ENCODE data around the gene PPIAL4G.
"Not testable (repeated sequence)": the region's sequence is repeated elsewhere in the genome, so short reads cannot be mapped to it uniquely, and the experiment has no call there.

PPIAL4G gene

GRCh38 chr1:148483029-148483428, at the start of gene PPIAL4G:
PPIAL4G (minus strand) TSS chr1:148483302; CDS start chr1:148483252, 50 bp downstream.
- not testable (repeated sequence) for H3K9me3 Mint-ChIP-seq; H3K36me3 Mint-ChIP-seq (ENCODE audit: insufficient read depth); H3K27ac Mint-ChIP-seq (ENCODE audit: low read depth); DNase-seq (ENCODE audit: low spot score in 2 of 2); H3K4me1 Mint-ChIP-seq; H3K4me3 Mint-ChIP-seq; H3K27me3 Mint-ChIP-seq; ATAC-seq (replicated peaks; ENCODE audit: extremely low read depth, poor library complexity, severe bottlenecking)

- not testable (repeated sequence) for H3K4me3 Mint-ChIP-seq; ATAC-seq (replicated peaks; ENCODE audit: extremely low read depth, poor library complexity, severe bottlenecking); H3K27me3 Mint-ChIP-seq; H3K27ac Mint-ChIP-seq (ENCODE audit: low read depth); H3K4me1 Mint-ChIP-seq; H3K9me3 Mint-ChIP-seq; H3K36me3 Mint-ChIP-seq (ENCODE audit: insufficient read depth); DNase-seq (ENCODE audit: low spot score in 2 of 2)
These were observed 49.1 kb upstream of the PPIAL4G start for GRCh38 chr1:148532158-148532557.

- H3K9me3 Mint-ChIP-seq; H3K4me1 Mint-ChIP-seq; H3K36me3 Mint-ChIP-seq (ENCODE audit: insufficient read depth); ATAC-seq (replicated peaks; ENCODE audit: extremely low read depth, poor library complexity, severe bottlenecking); H3K27me3 Mint-ChIP-seq: not testable (repeated sequence)
- peak overlapping the region; percentile 78 for H3K4me3 Mint-ChIP-seq
- peak; percentile 55 to 64 for DNase-seq (ENCODE audit: low spot score in 2 of 2)
- H3K27ac Mint-ChIP-seq (ENCODE audit: low read depth) = peak overlapping the region; percentile 92
These were observed 46.0 kb upstream of the PPIAL4G start for GRCh38 chr1:148529101-148529567.

- not testable (repeated sequence) for H3K36me3 Mint-ChIP-seq (ENCODE audit: insufficient read depth); H3K27me3 Mint-ChIP-seq; H3K4me1 Mint-ChIP-seq; H3K9me3 Mint-ChIP-seq; ATAC-seq (replicated peaks; ENCODE audit: extremely low read depth, poor library complexity, severe bottlenecking)
- Mint-ChIP-seq H3K27ac (ENCODE audit: low read depth) (peak overlapping the region; percentile 92), H3K4me3 (peak overlapping the region; percentile 78)
- peak; percentile 35 to 62 for DNase-seq (ENCODE audit: low spot score in 2 of 2)
These were observed 45.5 kb upstream of the PPIAL4G start for GRCh38 chr1:148528591-148528990.

GRCh38 chr1:148526587-148526986, 43.5 kb upstream of the PPIAL4G start:
- H3K4me3 Mint-ChIP-seq; H3K9me3 Mint-ChIP-seq; H3K27me3 Mint-ChIP-seq; ATAC-seq (replicated peaks; ENCODE audit: extremely low read depth, poor library complexity, severe bottlenecking); DNase-seq (ENCODE audit: low spot score in 2 of 2); H3K27ac Mint-ChIP-seq (ENCODE audit: low read depth): not testable (repeated sequence)
- H3K4me1 Mint-ChIP-seq = peaks cover 11% of the 10 kb centered on the region
- H3K36me3 Mint-ChIP-seq (ENCODE audit: insufficient read depth) = peaks cover 21% of the 10 kb centered on the region

- H3K27me3 Mint-ChIP-seq; H3K9me3 Mint-ChIP-seq; DNase-seq (ENCODE audit: low spot score in 2 of 2): not testable (repeated sequence)
- Mint-ChIP-seq H3K27ac (ENCODE audit: low read depth) (peak overlapping the region; percentile 99), H3K36me3 (ENCODE audit: insufficient read depth) (peaks cover 16% of the 10 kb centered on the region), H3K4me3 (peak overlapping the region; percentile 95), H3K4me1 (peaks cover 11% of the 10 kb centered on the region)
- peak; percentile 21 for ATAC-seq (replicated peaks; ENCODE audit: extremely low read depth, poor library complexity, severe bottlenecking)
These were observed 40.4 kb upstream of the PPIAL4G start for GRCh38 chr1:148523205-148524144.

- Mint-ChIP-seq H3K4me3 (peak overlapping the region; percentile 95), H3K27ac (ENCODE audit: low read depth) (peak overlapping the region; percentile 99), H3K36me3 (ENCODE audit: insufficient read depth) (peaks cover 16% of the 10 kb centered on the region), H3K4me1 (peaks cover 11% of the 10 kb centered on the region)
- H3K9me3 Mint-ChIP-seq, H3K27me3 Mint-ChIP-seq: not testable (repeated sequence)
- ATAC-seq (replicated peaks; ENCODE audit: extremely low read depth, poor library complexity, severe bottlenecking) (peak; percentile 68), DNase-seq (ENCODE audit: low spot score in 2 of 2) (peak; percentile 74 to 90)
These were observed 39.6 kb upstream of the PPIAL4G start for GRCh38 chr1:148522561-148523204.

GRCh38 chr1:148522072-148522471, 39.0 kb upstream of the PPIAL4G start:
- not testable (repeated sequence) for H3K9me3 Mint-ChIP-seq, H3K27me3 Mint-ChIP-seq
- Mint-ChIP-seq H3K27ac (ENCODE audit: low read depth) (peak overlapping the region; percentile 99), H3K4me1 (peaks cover 11% of the 10 kb centered on the region), H3K36me3 (ENCODE audit: insufficient read depth) (peaks cover 16% of the 10 kb centered on the region), H3K4me3 (peak overlapping the region; percentile 95)
- ATAC-seq (replicated peaks; ENCODE audit: extremely low read depth, poor library complexity, severe bottlenecking) (peak; percentile 44), DNase-seq (ENCODE audit: low spot score in 2 of 2) (peak; percentile 60 to 74)

- not testable (repeated sequence) for H3K4me3 Mint-ChIP-seq; H3K27ac Mint-ChIP-seq (ENCODE audit: low read depth); DNase-seq (ENCODE audit: low spot score in 2 of 2); H3K4me1 Mint-ChIP-seq; H3K36me3 Mint-ChIP-seq (ENCODE audit: insufficient read depth); H3K9me3 Mint-ChIP-seq; H3K27me3 Mint-ChIP-seq
- ATAC-seq (replicated peaks; ENCODE audit: extremely low read depth, poor library complexity, severe bottlenecking) = peak; percentile 65
These were observed 31.2 kb upstream of the PPIAL4G start for GRCh38 chr1:148514310-148514709.

GRCh38 chr1:148512571-148513184, 29.6 kb upstream of the PPIAL4G start:
- H3K27me3 Mint-ChIP-seq; H3K9me3 Mint-ChIP-seq; ATAC-seq (replicated peaks; ENCODE audit: extremely low read depth, poor library complexity, severe bottlenecking); H3K4me3 Mint-ChIP-seq; H3K4me1 Mint-ChIP-seq; H3K27ac Mint-ChIP-seq (ENCODE audit: low read depth); DNase-seq (ENCODE audit: low spot score in 2 of 2); H3K36me3 Mint-ChIP-seq (ENCODE audit: insufficient read depth): not testable (repeated sequence)

- H3K36me3 Mint-ChIP-seq (ENCODE audit: insufficient read depth); H3K9me3 Mint-ChIP-seq; H3K27me3 Mint-ChIP-seq; H3K4me3 Mint-ChIP-seq; DNase-seq (ENCODE audit: low spot score in 2 of 2); H3K4me1 Mint-ChIP-seq; ATAC-seq (replicated peaks; ENCODE audit: extremely low read depth, poor library complexity, severe bottlenecking): not testable (repeated sequence)
- H3K27ac Mint-ChIP-seq (ENCODE audit: low read depth) = peak overlapping the region; percentile 73
These were observed 10.8 kb upstream of the PPIAL4G start for GRCh38 chr1:148493933-148494332.

- not testable (repeated sequence) for H3K4me3 Mint-ChIP-seq; H3K9me3 Mint-ChIP-seq; H3K27me3 Mint-ChIP-seq; H3K4me1 Mint-ChIP-seq; H3K27ac Mint-ChIP-seq (ENCODE audit: low read depth); H3K36me3 Mint-ChIP-seq (ENCODE audit: insufficient read depth); ATAC-seq (replicated peaks; ENCODE audit: extremely low read depth, poor library complexity, severe bottlenecking)
- peak; percentile 14 to 62 for DNase-seq (ENCODE audit: low spot score in 2 of 2)
These were observed 2.0 kb downstream of the PPIAL4G start for GRCh38 chr1:148481134-148481533.

Measured in central memory CD8-positive, alpha-beta T cell (primary cell).